ENCODE measurements around the gene MOCOS.
"Not testable (repeated sequence)": the region's sequence is repeated elsewhere in the genome, so short reads cannot be mapped to it uniquely, and the experiment has no call there.

Gene MOCOS

DNA sequence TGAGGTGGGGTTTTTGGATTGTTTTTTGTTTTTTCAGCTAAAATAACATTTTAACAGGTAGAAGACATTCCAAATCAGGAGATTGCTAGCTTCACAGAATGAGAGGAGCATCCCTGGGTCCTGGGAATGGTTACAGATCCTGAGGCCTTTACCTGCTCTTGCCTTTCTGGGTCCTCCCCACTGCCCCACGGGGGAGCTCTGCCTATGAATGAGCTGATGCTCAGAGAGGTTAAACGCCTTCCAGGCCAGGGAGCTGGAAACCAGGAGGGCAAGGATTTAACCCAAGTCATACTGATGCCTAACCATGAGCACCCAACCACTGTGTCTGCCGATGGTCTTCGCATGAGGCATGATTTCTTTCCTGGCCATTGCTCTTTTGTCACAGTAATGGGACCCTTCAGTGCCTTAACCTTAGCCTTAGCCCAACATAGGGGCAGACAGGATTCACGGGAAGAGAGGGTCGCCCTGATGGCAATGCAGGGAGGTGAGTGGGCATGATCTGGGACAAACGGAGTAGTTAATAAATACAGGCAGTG, 16.1 kb downstream of the MOCOS start:
- Histone ChIP-seq H3K9me3 (no peaks in the 10 kb centered on the region), H3K27me3 (no peaks in the 10 kb centered on the region), H3K36me3 (no peaks in the 10 kb centered on the region), H3K27ac (no peak overlapping the region), H3K4me3 (ENCODE audit: low read depth in 1 of 2, low read length in 1 of 2) (no peak overlapping the region), H3K4me1 (ENCODE audit: control insufficient read depth in 1 of 2, insufficient read depth in 1 of 2, low read depth in 1 of 2, low read length in 1 of 2) (no peaks in the 10 kb centered on the region)
- TF ChIP-seq, protein P1, sequence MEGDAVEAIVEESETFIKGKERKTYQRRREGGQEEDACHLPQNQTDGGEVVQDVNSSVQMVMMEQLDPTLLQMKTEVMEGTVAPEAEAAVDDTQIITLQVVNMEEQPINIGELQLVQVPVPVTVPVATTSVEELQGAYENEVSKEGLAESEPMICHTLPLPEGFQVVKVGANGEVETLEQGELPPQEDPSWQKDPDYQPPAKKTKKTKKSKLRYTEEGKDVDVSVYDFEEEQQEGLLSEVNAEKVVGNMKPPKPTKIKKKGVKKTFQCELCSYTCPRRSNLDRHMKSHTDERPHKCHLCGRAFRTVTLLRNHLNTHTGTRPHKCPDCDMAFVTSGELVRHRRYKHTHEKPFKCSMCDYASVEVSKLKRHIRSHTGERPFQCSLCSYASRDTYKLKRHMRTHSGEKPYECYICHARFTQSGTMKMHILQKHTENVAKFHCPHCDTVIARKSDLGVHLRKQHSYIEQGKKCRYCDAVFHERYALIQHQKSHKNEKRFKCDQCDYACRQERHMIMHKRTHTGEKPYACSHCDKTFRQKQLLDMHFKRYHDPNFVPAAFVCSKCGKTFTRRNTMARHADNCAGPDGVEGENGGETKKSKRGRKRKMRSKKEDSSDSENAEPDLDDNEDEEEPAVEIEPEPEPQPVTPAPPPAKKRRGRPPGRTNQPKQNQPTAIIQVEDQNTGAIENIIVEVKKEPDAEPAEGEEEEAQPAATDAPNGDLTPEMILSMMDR (IDR thresholded peaks at IDR 0.05): no peak

GRCh38 chr18:36205166-36205565, 17.9 kb downstream of the MOCOS start:
- H3K4me1 ChIP-seq (ENCODE audit: control insufficient read depth in 1 of 2, insufficient read depth in 1 of 2, low read depth in 1 of 2, low read length in 1 of 2): no peaks in the 10 kb centered on the region
- no peak overlapping the region for H3K27ac ChIP-seq
- H3K4me3 ChIP-seq (ENCODE audit: low read depth in 1 of 2, low read length in 1 of 2): no peak overlapping the region
- H3K9me3 ChIP-seq: no peaks in the 10 kb centered on the region
- no peaks in the 10 kb centered on the region for H3K36me3 ChIP-seq
- H3K27me3 ChIP-seq: no peaks in the 10 kb centered on the region
- TF ChIP-seq, protein P1 (IDR thresholded peaks at IDR 0.05): no peak

DNA sequence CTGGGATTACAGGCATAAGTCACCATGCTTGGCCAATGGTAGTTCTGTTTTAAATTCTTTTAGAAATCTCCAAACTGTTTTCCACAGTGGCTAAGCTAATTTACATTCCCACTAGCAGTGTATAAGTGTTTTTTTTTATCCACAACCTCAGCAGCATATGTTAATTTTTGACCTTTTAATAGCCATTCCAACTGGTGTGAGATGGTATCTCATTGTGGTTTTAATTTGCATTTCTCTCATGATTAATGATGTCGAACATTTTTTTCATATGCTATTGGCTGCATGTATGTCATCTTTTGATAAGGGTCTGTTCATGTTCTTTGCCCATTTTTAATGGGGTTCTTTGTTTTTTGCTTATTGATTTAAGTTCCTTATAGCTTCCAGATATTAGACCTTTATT, 20.0 kb downstream of the MOCOS start:
- H3K36me3 ChIP-seq: no peaks in the 10 kb centered on the region
- no peaks in the 10 kb centered on the region for H3K27me3 ChIP-seq
- H3K4me1 ChIP-seq (ENCODE audit: control insufficient read depth in 1 of 2, insufficient read depth in 1 of 2, low read depth in 1 of 2, low read length in 1 of 2): no peaks in the 10 kb centered on the region
- TF ChIP-seq, protein P1 (IDR thresholded peaks at IDR 0.05): no peak
- no peaks in the 10 kb centered on the region for H3K9me3 ChIP-seq
- H3K4me3 ChIP-seq (ENCODE audit: low read depth in 1 of 2, low read length in 1 of 2): no peak overlapping the region
- no peak overlapping the region for H3K27ac ChIP-seq

GRCh38 chr18:36207969-36208368, 20.7 kb downstream of the MOCOS start:
- not testable (repeated sequence) for H3K4me1 ChIP-seq (ENCODE audit: control insufficient read depth in 1 of 2, insufficient read depth in 1 of 2, low read depth in 1 of 2, low read length in 1 of 2); H3K4me3 ChIP-seq (ENCODE audit: low read depth in 1 of 2, low read length in 1 of 2); H3K36me3 ChIP-seq; H3K9me3 ChIP-seq; H3K27ac ChIP-seq; H3K27me3 ChIP-seq

DNA sequence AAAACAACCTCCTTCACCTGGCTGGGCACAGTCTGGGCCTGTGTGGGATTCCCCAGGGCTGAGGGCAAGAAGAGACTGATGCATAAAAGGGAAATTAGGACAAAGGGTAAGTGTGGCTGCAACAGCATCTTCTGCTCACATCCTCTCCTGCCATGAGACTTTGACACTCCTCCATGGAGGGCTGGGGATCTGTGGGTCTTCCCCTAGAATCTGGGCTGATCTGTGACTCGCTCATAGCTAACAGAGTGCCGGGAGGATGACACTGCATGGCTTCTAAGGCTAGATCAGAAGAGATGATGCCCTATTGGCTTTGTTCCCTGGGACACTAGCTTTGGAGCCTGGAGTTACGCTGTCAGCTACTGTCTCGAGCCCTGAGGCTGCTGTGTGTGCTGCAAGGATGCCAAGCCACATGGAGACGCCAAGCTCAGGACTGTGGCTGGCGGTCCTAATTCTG, 24.3 kb downstream of the MOCOS start:
- Histone ChIP-seq H3K36me3 (no peaks in the 10 kb centered on the region), H3K27ac (no peak overlapping the region), H3K4me1 (ENCODE audit: control insufficient read depth in 1 of 2, insufficient read depth in 1 of 2, low read depth in 1 of 2, low read length in 1 of 2) (no peaks in the 10 kb centered on the region), H3K4me3 (ENCODE audit: low read depth in 1 of 2, low read length in 1 of 2) (no peak overlapping the region), H3K9me3 (no peaks in the 10 kb centered on the region), H3K27me3 (no peaks in the 10 kb centered on the region)
- TF ChIP-seq, protein P1 (IDR thresholded peaks at IDR 0.05): no peak

GRCh38 chr18:36212301-36213171, 25.2 kb downstream of the MOCOS start:
- no peak overlapping the region for H3K4me3 ChIP-seq (ENCODE audit: low read depth in 1 of 2, low read length in 1 of 2)
- no peaks in the 10 kb centered on the region for H3K9me3 ChIP-seq
- no peaks in the 10 kb centered on the region for H3K27me3 ChIP-seq
- TF ChIP-seq, protein P1 (IDR thresholded peaks at IDR 0.05): no peak
- no peaks in the 10 kb centered on the region for H3K36me3 ChIP-seq
- H3K27ac ChIP-seq: no peak overlapping the region
- no peaks in the 10 kb centered on the region for H3K4me1 ChIP-seq (ENCODE audit: control insufficient read depth in 1 of 2, insufficient read depth in 1 of 2, low read depth in 1 of 2, low read length in 1 of 2)

All from neutrophil (primary cell).